ENCODE measurements around the gene LPIN3.

DNA sequence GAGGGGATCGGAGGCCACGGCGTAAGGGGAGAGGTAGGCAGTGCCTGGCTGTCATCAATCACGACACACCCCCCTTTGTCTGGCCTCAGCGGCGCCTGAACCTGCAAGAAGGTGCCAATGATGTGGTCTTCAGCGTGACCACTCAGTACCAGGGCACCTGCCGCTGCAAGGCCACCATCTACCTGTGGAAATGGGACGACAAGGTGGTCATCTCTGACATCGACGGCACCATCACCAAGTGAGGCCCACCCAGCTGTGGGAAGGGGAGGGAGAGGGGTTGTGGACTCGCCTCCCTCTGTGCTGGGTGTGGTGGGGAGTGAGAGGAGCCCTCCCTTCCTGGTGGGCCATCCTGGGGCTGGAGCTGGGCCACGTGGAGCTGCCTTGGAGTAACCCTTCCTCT lies 16.3 kb downstream of the LPIN3 start:
- TF ChIP-seq POLR2A (IDR thresholded peaks at IDR 0.05; ENCODE audit: low read depth, low read length) (no peak), POLR2AphosphoS5 (IDR thresholded peaks at IDR 0.05; ENCODE audit: low read depth, low read length) (no peak), POU2F2 (IDR thresholded peaks at IDR 0.05; ENCODE audit: low read depth, low read length) (no peak), TAF1 (IDR thresholded peaks at IDR 0.05; ENCODE audit: low read depth, low read length) (no peak), SPI1 (IDR thresholded peaks at IDR 0.05; ENCODE audit: low read depth, low read length) (no peak), PAX5 (IDR thresholded peaks at IDR 0.05; ENCODE audit: insufficient read depth, low read length, severe bottlenecking) (no peak)
